Retinal pigment epithelial cell (primary cell): ENCODE results near the gene NPIPB4.
"Not testable (repeated sequence)": the region's sequence is repeated elsewhere in the genome, so short reads cannot be mapped to it uniquely, and the experiment has no call there.

Experiments used
- DNase-seq: peaks from one replicate; pipeline ENCODE4 v3.0.0-alpha.2; 2010; ENCODE audit warnings: low read depth
- H3K4me3 ChIP-seq: 2 replicates; pipeline ENCODE4 v1.5.1; 2011; ENCODE audit warnings: mild to moderate bottlenecking, low read length, control low read depth, moderate library complexity

NPIPB4 gene

GRCh38 chr16:21857656-21858055, at the start of gene NPIPB4:
Gene NPIPB4, minus strand, starts transcription at chr16:21857756. Its CDS starts 378 bp downstream, at chr16:21857378.
- H3K4me3 ChIP-seq, DNase-seq: not testable (repeated sequence)

- DNase-seq, result peak; percentile 3
- not testable (repeated sequence) for H3K4me3 ChIP-seq
Measured at GRCh38 chr16:21898998-21899397, 41.4 kb upstream of the NPIPB4 start.

DNA sequence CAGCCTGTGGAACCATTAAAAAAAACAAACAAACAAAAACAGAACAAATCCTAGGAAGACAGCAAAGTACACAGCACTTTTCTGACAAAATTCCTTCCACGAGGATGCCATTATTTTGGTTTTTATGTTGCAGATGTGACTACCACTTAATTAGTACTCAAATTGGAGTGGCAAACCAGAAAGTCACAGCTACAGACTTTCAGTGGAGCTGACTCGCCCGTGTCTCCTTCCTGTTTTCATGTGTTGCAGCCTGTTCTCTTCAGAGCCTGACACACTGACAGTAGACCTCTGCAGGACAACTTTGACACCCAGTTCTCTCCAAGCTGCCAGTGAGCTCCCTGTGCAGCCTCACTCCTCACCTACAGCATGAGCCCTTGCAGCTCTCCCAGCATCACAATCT, 24.4 kb upstream of the NPIPB4 start:
- DNase-seq, H3K4me3 ChIP-seq: not testable (repeated sequence)

GRCh38 chr16:21837186-21837585, 20.4 kb downstream of the NPIPB4 start:
- not testable (repeated sequence) for DNase-seq, H3K4me3 ChIP-seq

- DNase-seq, H3K4me3 ChIP-seq: not testable (repeated sequence)
Measured at GRCh38 chr16:21836334-21836733, 21.2 kb downstream of the NPIPB4 start.

DNA sequence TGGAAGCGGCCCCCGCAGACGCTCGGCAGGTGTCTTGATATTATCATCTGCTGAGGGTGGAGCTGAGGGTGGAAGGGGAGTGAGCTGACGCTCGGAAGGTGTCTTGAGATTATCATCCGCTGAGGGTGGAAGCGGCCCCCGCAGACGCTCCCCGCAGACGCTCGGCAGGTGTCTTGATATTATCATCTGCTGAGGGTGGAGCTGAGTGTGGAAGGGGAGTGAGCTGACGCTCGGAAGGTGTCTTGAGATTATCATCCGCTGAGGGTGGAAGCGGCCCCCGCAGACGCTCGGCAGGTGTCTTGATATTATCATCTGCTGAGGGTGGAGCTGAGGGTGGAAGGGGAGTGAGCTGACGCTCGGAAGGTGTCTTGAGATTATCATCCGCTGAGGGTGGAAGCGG, 21.8 kb downstream of the NPIPB4 start:
- not testable (repeated sequence) for DNase-seq, H3K4me3 ChIP-seq

DNA sequence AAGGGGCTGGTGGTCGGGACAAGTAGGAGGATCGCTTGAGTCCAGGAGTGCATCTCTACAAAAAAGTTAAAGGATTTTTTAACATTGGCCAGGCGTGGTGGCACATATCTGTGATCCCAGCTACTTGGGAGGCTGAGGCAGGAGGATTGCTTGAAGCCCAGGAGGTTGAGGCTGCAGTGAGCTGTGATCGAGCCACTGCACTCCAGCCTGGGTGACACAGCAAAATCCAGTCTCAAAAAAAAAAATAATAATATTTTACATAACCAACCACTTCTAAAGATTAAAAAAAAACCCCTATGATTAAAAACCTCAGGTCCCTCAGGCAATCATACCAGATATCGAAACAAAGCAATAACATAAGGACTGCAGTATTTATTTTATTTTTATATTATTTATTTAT, 23.3 kb downstream of the NPIPB4 start:
- DNase-seq, H3K4me3 ChIP-seq: not testable (repeated sequence)

DNA sequence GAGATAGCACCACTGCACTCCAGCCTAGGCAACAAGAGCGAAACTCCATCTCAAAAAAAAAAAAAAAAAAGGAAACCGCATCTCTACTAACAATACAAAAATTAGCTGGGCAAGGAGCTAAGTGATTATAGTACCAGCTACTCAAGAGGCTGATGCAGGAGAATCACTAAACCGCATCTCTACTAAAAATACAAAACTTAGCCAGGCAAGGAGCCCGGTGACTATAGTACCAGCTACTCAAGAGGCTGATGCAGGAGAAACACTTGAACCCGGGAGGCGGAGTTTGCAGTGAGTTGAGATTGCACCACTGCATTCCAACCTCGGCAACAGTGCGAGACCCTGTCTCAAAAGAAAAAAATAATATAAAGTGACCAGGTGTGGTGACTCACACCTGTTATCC, 27.6 kb downstream of the NPIPB4 start:
- not testable (repeated sequence) for DNase-seq, H3K4me3 ChIP-seq

DNA sequence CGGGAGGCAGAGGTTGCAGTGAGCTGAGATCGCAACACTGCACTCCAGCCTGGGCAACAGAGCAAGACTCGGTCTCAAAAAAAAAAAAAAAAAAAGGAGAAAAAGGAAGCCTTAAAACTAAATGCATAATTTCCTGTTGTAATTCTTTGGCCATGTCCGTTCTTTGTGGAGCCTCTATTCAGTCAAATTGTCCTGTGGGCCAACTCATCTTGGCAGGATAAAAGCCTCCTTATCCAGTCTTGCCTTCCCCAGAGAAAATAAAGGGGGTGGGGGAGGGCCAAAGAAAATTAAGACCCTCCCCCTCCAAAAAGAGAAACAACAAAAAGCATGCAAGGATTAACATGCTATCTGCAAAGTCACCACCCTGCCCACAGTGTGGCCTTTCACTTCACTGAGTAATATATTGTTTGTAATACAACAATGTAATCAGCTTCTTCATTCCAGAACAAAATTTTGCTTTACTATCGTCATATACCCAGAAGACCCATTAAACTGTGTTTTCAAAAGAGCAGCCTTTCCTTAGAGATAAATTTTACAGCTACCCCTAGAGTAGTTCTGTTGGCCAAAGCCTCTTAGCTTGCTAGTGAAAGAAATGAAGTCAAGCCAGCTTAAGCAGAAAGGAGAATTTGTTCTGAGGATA, 31.4 kb downstream of the NPIPB4 start:
- DNase-seq, H3K4me3 ChIP-seq: not testable (repeated sequence)

- DNase-seq, H3K4me3 ChIP-seq: not testable (repeated sequence)
Measured at GRCh38 chr16:21825526-21825925, 32.0 kb downstream of the NPIPB4 start.

DNA sequence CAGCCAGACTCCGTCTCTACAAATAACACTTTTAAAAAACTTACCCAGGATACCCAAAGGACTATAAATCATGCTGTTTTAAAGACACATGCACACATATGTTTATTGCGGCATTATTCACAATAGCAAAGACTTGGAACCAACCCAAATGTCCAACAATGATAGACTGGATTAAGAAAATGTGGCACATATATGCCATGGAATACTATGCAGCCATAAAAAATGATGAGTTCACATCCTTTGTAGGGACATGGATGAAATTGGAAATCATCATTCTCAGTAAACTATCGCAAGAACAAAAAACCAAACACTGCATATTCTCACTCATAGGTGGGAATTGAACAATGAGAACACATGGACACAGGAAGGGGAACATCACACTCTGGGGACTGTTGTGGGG, 34.3 kb downstream of the NPIPB4 start:
- H3K4me3 ChIP-seq, DNase-seq: not testable (repeated sequence)

DNA sequence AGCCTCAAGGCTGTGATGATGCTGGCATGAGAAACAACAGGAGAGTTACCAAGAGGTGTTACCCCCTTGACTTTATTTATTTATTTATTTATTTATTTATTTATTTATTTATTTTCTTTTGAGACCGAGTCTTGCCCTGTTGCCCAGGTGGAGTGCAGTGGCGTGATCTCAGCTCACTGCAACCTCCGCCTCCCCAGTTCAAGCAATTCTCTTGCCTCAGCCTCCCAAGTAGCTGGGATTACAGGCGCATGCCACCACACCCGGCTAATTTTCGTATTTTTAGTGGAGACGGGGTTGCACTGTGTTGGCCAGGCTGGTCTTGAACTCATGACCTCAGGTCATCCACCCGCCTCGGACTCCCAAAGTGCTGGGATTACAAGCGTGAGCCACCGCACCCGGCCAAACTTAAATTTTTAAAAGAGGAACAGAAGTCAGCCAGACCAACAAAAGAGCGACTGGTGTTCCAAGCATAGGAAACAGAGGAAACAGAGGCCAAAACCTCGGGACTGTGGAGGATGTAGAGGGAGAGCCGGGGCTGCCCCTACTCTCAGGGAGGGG, 36.6 kb downstream of the NPIPB4 start:
- not testable (repeated sequence) for DNase-seq
- H3K4me3 ChIP-seq, result peak overlapping the region; percentile 65

- H3K4me3 ChIP-seq, result peak overlapping the region; percentile 65
- peak; percentile 26 for DNase-seq
Measured at GRCh38 chr16:21820028-21820907, 37.3 kb downstream of the NPIPB4 start.

- H3K4me3 ChIP-seq, result peak overlapping the region; percentile 65
- not testable (repeated sequence) for DNase-seq
Measured at GRCh38 chr16:21819617-21820016, 37.9 kb downstream of the NPIPB4 start.

DNA sequence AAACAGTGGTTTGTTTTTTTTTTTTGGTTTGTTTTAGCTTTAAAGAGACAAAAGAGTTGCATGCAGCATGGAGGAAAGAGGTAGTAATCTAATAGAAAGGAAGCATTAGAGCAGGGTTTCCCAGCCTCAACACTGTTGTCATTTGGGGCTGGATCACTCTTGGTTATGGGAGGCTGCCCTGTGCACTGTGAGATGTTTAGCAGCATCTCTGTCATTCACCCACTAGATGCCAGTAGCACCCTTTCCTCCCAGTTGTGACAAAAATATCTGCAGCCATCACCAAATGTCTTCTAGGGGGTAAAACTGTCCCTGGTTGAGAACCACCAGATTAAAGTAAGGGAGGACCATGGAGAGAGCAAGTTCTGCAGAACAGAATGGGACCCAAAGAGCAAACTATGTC, 40.5 kb downstream of the NPIPB4 start:
- H3K4me3 ChIP-seq, DNase-seq: not testable (repeated sequence)

DNA sequence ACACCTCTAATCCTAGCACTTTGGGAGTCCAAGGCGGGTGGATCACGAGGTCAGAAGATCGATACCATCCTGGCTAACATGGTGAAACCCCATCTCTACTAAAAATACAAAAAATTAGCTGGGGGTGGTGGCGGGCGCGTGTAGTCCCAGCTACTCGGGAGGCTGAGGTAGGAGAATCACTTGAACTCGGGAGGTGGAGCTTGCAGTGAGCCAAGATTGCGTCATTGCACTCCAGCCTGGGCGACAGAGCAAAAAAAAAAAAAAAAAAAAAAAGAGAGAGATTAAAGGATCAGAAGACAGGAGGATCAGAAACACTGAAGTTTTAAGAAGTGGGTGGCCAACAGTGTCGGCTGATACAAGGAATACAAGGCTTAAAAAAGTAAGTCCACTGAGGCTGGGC, 41.9 kb downstream of the NPIPB4 start:
- not testable (repeated sequence) for DNase-seq, H3K4me3 ChIP-seq

DNA sequence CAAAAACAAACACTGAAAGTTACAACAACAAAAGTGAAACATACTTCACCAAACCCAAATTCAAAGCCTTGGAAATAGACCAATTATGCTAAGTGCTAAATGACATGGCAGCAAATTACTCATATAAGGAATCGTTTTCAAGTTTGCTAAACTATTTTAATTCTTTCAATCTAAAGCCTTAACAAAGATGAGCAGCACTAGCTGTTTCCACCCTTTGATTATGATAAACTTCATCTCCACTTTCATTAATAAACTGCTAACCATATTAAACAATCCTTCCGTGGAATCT, 55.2 kb downstream of the NPIPB4 start:
- not testable (repeated sequence) for H3K4me3 ChIP-seq, DNase-seq
